CD4-positive, alpha-beta T cell treated with Interferon alpha-2 for 1 hour (primary cell): ENCODE measurements around the gene QSOX1.

Experiments
- DNase-seq, 2 donors: peaks; one replicate each; pipeline ENCODE4 v3.0.0-alpha.2; 2020 to 2022

QSOX1 gene

DNA sequence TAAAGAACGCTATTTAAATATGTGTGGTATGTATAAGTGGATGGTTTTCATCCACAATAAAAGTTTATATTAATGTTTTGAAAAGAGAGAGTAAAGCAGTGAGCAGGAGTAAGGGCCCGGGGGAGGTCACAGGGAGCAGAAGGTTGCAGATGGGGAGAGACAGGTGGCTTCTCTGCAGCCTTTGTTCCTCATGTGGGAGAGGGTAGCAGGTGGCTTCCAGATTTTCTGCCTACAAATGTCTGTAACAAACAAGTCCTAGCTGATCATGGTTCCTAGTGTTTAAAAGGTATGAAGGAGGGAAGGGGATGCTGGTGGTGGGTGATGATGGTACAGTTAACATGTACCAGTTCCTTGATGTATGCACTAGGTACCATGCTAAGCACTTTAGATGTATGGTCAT, 18.8 kb downstream of the QSOX1 start:
- no peak for DNase-seq

DNA sequence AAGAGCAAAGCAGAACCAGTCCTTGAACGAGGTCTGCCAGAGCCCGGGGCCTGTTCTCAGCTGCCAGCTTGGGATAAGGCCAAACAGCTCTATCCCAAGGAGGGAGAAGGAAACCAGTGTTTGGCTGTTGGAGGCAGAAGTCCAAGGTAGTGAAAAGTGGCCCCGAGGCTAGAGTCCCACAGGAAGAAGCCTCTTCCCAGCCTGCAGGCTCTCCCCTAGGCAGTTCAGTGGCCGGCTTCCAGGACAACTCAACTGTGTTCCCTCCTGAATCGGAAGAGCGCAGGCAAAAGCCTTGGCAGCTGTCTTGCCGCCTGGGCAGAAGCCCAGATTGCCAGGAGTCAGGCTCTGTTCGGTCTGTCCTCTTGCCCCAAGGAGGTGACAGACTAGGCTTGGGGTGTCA, 19.3 kb downstream of the QSOX1 start:
- DNase-seq: no peak

- DNase-seq: no peak
Observed at GRCh38 chr1:180175291-180175690, 20.6 kb downstream of the QSOX1 start.

DNA sequence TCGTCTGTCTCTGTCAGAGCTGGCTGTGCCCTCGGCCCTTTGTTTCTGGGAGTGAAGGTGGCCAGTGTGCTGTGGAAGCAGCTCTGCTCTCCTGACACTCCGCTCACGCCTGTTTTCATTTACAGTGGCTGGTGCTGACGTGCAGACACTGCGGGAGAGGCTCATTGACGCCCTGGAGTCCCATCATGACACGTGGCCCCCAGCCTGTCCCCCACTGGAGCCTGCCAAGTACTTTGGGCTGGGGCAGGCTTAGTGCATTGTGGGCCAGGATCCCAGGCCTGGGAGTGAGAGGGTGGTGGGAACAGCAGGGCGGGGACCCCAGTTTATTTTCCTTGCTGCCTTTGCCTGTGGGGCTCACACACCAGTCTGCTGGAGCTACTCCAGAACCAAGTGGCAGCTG, 21.1 kb downstream of the QSOX1 start:
- DNase-seq: no peak

DNA sequence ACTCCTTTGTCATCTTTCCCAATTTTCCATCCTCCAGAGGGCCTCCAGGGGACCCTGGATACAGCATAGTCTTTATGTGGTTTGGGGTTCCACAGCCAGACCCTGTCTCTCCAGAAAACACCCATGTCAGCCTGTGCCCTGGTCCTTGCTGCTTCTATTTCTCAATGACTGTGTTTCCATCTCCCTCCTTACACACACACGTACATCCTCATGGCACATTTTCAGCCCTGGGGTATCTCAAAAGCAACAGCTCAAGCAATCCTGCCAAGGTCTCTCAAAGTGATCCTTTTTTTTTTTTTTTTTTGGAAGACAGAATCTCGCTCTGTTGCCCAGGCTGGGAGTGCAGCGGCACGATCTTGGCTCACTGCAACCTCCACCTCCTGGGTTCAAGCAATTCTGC, 22.3 kb downstream of the QSOX1 start:
- no peak for DNase-seq

DNA sequence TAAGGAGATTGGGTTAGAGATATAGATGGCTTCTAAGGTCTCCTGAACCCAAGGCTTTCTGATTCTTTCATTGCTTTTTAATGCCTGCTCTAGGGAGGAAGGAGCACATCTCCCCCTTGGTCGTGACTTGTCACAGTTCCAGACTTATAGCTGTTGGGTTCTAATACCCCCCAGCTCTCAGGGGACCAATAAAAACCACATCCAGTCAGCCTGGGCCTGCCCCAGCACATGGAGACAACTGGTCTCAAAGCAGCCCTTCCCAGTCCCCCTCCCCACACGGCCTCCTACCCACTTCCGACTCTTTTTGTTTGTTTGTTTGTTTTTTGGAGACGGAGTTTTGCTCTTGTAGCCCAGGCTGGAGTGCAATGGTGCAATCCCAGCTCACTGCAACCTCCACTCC, 23.3 kb downstream of the QSOX1 start:
- no peak for DNase-seq

- peak; percentile 36 to 66 for DNase-seq
Observed at GRCh38 chr1:180178511-180179161, 24.0 kb downstream of the QSOX1 start.

- DNase-seq: no peak
Observed at GRCh38 chr1:180179162-180179957, 24.7 kb downstream of the QSOX1 start.

- peak in 1 of 2 donors; percentile 24 for DNase-seq
Observed at GRCh38 chr1:180181048-180181447, 26.4 kb downstream of the QSOX1 start.

DNA sequence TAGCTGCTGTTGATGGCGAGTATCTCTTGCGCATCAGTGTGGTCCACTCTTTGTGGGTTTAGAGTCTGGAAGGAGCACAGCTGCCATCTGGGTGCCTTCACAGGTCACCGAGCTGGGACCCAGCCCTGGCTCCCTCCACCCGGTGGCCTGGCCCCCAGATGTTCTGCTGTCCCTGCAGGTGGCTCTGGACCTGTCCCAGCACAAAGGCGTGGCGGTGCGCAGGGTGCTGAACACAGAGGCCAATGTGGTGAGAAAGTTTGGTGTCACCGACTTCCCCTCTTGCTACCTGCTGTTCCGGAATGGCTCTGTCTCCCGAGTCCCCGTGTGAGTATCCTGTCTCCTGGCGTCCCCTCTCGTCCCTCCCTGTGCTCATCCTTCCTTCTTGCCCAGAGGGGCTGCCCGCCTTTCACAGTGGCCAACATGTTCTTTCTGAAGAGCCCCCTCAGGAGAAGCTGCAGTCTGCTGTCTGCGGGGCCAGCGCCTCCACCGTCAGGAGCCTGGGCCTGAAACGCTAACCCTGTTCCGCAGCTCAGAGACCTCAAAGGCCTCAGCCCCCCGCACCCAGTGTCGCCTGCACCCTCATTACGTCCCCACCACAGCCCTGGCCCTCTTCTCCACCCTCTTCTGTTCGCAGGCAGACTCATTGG, 27.4 kb downstream of the QSOX1 start:
- no peak for DNase-seq

GRCh38 chr1:180182643-180183311, 28.1 kb downstream of the QSOX1 start:
- no peak for DNase-seq

DNA sequence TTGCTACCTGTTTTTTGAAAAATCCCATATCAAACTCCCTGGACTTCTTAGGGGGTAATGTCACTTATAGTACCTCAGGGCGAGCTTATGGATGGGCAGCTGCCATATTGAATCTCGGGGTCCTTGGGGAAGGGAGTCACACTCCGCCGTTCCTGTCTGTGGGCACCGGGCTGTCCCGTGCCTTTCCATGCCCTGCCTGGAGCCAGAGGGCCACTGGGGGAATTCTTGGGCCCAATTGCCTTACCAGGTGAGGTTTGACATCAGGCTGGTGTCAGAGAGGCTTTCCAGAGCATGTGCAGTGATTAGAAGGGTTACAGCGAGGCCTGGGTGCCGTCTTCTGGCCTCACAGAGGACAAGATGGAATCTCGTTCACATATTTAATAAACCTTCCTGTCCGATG, 28.8 kb downstream of the QSOX1 start:
- DNase-seq: no peak

GRCh38 chr1:180184041-180184440, 29.4 kb downstream of the QSOX1 start:
- no peak for DNase-seq

DNA sequence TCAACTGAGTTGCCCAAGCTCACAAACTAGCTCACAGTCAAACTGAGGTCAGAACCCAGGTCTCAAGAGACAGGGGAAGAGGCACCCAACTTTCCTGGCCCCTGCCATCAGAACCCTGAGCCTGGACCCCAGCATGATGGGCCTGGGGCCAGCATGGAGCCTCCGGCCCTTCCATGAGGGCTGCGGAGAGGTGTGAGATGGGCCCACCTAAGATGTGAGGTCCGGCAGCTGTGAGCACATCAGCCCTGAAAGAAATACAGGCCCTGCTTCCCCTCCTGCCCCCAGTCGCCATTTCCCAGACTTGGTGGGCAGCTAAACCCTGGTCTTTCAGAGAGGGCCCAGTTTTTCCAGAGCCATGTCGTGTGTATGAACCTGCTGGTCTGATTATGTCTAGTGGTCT, 30.6 kb downstream of the QSOX1 start:
- DNase-seq: no peak

GRCh38 chr1:180185971-180186645, 31.4 kb downstream of the QSOX1 start:
- no peak for DNase-seq

DNA sequence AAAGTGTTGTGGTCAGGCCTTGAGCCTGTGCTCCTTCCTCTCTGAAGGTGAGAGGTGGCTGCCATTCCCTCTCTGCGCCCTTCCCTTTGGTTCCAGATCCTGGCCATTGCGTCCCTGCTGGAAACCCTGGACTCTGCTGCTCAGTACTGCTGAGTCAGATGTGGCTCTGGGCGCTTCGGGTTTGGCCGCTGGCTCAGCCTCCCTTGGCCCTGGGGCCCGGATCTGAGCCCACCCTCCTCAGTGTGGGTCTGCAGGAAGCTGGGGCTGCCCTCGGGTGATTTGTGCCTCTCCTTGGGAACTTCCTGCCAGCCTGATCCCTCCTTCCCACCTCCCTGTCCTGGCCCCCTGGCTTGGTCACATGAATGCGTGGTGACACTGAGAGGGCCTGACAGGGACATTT, 32.2 kb downstream of the QSOX1 start:
- no peak for DNase-seq

DNA sequence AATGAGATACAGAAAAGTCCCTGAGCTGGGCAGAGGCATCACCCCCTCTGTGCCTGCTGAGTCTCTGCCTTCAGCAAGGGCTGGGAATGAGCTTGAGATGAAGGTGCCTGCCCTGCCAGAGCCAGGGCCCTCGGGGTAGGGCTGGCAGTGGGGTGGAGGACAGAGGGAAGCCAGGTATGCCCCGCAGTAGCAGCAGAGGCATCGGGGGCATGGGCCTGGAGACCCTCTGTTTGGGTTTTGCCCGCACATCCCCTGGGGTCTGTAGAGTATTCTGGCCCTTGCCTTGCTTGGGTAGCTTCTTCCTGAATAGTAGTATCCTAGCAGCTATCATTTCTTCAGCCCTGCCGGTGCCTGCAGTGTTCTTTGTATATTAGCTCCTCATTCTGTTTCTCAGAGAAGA, 33.0 kb downstream of the QSOX1 start:
- DNase-seq: no peak

DNA sequence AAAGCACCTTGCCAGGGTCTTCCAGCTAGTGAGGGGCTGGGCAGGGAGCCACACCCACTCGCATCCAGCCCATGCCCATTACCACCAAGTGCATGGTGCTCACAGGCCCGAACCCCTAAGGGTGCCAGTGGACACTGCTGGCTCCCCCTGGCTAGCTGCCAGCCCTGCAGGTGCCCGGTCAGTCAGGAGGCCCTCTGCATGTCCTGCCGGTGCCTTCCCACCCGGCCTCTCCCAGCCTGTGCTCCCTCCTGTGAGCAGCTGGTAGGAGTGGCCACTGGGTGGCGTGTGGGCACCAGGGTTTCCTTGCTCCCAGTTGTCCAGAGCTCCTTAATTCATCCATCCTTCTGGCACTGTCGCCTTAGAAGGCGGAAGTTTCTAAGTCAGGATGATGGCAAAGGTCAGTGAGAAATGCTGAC, 33.4 kb downstream of the QSOX1 start:
- DNase-seq: peak in 1 of 2 donors; percentile 7

GRCh38 chr1:180188684-180189175, 34.1 kb downstream of the QSOX1 start:
- no peak for DNase-seq

DNA sequence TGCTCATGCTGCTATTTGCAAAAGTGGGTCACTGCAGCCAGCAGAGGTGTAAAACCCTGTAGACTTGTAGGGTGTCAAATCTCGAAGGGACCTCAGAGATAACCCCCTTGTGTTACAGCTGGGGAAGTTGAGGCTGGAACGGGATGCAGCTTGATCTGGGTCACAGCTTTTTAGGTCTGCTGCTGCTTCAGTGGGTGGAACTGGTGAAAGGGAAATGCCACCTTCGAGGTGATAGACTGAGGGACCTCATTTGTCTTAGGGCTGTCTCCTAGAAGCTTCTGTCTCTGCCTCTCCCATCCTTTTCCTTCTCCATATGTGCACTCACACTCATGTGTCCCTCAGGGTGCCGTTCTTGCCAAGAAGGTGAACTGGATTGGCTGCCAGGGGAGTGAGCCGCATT, 35.4 kb downstream of the QSOX1 start:
- DNase-seq: peak in 1 of 2 donors; percentile 8

- DNase-seq: peak in 1 of 2 donors; percentile 10
Observed at GRCh38 chr1:180192172-180192571, 37.5 kb downstream of the QSOX1 start.

GRCh38 chr1:180193141-180194047, 38.7 kb downstream of the QSOX1 start:
- DNase-seq: no peak
